GM12873 (cell line): ENCODE results near the gene PLXND1.

Source experiments
- TF ChIP-seq, protein P1 (sequence below): IDR thresholded peaks from 2 replicates; pipeline ENCODE4 v1.5.1; 2012; ENCODE audit warnings: low read depth, mild to moderate bottlenecking, moderate library complexity, low read length, control low read depth; ENCODE audit not compliant: insufficient read depth; ENCODE audit errors: missing control alignments

Gene PLXND1

DNA sequence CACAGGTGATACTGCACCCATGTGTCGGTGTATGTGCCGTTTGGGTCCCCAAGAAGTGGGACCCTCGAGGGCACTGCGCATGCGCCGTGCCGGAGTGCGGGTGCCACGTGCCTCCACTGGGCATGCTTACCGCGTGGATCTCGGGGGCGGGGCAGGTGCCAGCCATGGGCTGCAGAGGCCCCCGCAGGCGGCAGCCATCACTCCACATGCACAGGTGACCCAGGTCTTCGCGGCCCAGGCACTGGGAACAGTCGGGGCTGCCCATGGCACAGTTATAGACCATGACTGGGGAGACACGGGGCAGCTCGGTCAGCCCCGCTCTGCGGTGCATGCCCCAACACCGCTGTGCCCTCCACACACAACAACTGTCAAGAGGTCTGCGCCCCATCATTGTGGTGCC is 32.3 kb downstream of the PLXND1 start:
- TF ChIP-seq, protein P1, sequence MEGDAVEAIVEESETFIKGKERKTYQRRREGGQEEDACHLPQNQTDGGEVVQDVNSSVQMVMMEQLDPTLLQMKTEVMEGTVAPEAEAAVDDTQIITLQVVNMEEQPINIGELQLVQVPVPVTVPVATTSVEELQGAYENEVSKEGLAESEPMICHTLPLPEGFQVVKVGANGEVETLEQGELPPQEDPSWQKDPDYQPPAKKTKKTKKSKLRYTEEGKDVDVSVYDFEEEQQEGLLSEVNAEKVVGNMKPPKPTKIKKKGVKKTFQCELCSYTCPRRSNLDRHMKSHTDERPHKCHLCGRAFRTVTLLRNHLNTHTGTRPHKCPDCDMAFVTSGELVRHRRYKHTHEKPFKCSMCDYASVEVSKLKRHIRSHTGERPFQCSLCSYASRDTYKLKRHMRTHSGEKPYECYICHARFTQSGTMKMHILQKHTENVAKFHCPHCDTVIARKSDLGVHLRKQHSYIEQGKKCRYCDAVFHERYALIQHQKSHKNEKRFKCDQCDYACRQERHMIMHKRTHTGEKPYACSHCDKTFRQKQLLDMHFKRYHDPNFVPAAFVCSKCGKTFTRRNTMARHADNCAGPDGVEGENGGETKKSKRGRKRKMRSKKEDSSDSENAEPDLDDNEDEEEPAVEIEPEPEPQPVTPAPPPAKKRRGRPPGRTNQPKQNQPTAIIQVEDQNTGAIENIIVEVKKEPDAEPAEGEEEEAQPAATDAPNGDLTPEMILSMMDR = no peak

DNA sequence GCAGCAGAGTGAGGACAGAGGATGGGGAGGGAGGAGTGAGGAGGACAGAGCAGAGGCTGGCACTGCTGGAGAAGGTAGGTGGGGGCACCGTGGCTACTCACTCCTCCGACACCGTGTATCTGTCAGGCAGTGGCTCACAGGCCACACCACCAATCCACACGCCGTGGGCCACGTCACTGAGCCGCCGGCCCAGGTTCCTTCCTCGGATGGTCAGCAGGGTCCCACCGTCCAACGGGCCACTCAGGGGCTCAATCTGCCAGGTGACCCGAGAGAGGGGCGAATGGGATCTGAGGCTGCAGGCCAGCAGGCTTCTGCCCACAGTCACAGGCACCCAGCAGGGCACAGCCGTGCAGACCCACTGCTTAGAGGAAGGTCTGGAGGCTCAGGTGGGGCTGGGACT is 33.0 kb downstream of the PLXND1 start:
- TF ChIP-seq, protein P1 = no peak

DNA sequence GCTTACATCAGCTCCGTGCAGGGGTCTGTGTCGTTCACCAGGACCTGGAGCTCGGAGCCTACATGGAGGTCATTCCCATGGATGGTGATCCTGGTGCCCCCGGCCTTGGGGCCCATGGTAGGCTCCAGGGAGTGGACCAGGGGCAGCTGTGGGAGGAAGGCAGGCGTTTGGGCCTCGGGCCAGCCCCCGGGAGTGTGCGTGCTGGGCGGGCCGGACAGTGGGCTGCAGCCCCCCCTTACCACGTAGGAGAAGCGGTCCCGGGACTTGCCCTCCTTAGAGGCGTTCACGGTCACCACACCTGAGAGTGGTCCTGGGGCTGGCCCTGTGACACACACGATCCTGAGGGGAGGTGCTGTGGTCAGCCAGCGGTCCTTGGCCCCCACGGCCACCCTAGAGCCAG is 33.9 kb downstream of the PLXND1 start:
- TF ChIP-seq, protein P1 = no peak

DNA sequence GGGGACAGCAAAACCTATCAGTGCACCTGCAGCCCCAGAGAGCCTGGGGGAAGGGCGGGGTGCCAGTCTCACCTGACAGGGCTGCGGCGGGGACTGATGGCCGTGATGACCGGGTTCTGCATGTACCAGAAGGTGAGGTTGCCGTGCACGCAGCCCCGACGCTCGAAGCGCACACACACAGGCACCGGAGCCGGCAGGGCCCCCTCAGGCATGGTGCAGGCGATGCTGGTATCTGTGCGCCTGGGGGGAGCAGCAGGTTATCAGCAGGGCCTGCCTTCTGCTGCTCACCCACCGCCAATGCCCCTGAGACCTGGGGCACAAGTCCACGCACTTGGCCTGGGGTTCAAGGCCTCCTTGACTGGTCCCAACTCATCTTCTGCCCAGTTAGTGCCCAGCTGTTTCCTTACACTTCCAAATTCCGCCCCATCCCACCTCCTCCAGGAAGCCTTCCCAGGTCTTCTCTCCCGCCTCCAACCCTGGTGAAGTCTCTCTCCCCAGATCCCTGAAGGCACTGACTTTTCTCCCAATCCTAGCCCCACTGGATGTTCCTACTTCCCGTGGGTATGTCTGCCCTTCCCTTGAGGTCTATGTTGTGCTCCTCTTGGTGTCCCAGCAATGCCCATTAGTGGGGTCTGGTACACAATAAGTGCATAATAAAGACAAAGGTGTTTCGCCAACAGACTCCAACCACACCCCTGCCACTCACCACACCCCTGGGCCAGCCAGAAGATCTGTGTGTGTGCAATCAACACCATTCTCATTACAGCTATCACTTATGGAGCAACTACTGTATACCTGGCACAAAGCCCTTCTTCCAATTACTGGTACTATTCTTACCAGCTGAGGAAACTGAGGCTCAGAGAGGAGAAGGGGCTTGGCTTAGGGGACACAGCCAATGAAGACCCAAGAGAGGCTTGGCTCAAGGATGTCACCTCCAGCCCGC is 34.6 kb downstream of the PLXND1 start:
- TF ChIP-seq, protein P1 = no peak

DNA sequence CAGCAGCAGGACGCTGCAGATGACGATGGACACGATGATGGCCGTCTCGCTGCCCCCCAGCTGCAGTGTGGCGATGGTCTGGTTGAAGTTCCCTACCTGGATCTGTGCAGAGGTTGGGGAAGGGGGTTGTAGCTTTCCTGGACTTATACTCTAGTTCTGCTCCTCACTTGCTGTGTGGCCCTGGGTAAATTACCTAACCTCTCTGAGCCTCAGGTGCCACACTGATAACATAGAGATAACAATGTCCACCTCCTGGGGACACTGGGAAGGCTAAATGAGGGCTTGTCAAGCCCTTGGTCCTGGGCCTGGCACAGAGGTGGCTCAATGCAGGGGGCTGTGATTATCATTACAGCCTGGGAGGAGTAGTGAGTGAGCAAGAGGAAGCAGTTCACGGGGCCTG is 36.6 kb downstream of the PLXND1 start:
- TF ChIP-seq, protein P1 = no peak

DNA sequence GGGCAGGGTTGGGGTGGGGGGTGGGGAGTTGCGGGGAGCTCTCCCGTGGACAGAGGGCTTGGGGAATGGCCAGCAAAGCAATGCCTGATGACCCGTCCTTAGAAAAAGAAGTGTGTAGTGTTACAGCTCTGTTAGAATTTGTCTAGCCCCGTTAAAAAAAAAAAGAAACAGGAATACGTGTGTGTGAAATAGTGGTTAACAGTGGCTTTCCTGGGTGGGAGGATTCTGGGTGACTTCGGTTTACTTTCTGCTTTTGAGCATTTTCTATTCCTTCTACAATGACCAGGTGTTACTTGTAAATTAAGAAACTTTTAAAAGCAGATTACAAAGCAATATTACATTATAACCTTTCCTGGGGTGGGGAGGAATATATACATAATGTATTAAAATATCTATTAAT is 38.5 kb downstream of the PLXND1 start:
- TF ChIP-seq, protein P1 = no peak

DNA sequence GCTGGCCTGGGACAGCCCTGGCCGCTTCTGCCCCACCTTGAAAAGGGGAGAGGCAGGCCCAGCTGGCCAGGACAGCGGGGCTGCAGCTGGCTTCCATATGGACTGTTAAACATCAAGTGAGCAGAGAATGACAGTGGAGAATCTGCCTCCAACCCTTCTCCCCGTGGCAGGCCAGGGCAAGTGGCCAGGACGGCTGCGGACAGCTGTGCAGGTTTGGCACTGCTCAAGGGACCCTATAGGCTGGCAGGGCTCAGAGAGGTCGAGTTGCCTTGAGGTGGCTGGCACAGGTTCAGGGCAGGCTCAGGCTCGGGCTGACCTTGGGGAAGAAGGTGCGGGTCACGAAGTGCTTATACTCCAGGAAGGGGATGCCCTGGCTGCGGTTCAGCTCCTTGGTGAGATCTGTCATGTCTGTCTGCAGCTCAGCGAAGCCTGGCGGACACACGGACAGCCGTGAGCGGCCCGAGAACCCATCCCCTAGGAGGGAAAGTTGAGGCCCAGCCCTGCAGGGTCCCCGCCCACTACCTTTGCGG is 39.2 kb downstream of the PLXND1 start:
- TF ChIP-seq, protein P1 = no peak
